Activated naive CD8-positive, alpha-beta T cell treated with anti-CD3 and anti-CD28 coated beads, Interleukin-2, amount 50 U/mL, for 16 hours (primary cell): Measurements from ENCODE around the gene FAM236C.
"Not testable (repeated sequence)": the region's sequence is repeated elsewhere in the genome, so short reads cannot be mapped to it uniquely, and the experiment has no call there.

Experiments
- DNase-seq: peaks from one replicate; pipeline ENCODE4 v3.0.0-alpha.2; 2020; ENCODE audit warnings: low read depth, low spot score

The FAM236C gene

GRCh38 chrX:72912315-72912714 lies at the start of gene FAM236C:
Gene FAM236C, plus strand, starts transcription at chrX:72912615. Its CDS starts 100 bp downstream, at chrX:72912715.
- DNase-seq: not testable (repeated sequence)

GRCh38 chrX:72882898-72883297 lies 29.5 kb upstream of the FAM236C start:
- not testable (repeated sequence) for DNase-seq

DNA sequence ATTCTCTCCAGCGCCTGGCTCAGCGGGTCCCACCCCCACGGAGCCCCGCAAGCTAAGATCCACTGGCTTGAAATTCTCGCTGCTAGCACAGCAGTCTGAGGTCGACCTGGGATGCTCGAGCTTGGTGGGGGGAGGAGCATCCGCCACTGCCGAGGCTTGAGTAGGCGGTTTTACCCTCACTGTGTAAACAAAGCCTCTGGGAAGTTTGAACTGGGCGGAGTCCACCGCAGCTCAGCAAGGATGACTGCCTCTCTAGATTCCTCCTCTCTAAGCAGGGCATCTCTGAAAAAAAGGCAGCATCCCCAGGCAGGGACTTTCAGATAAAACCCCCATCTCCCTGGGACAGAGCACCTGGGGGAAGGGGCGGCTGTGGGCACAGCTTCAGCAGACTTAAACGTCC lies 22.7 kb upstream of the FAM236C start:
- not testable (repeated sequence) for DNase-seq

GRCh38 chrX:72916096-72916495 lies 3.7 kb downstream of the FAM236C start:
- DNase-seq: not testable (repeated sequence)

GRCh38 chrX:72932283-72932682 lies 19.9 kb downstream of the FAM236C start:
- not testable (repeated sequence) for DNase-seq

GRCh38 chrX:72936455-72936854 lies 24.0 kb downstream of the FAM236C start:
- not testable (repeated sequence) for DNase-seq

DNA sequence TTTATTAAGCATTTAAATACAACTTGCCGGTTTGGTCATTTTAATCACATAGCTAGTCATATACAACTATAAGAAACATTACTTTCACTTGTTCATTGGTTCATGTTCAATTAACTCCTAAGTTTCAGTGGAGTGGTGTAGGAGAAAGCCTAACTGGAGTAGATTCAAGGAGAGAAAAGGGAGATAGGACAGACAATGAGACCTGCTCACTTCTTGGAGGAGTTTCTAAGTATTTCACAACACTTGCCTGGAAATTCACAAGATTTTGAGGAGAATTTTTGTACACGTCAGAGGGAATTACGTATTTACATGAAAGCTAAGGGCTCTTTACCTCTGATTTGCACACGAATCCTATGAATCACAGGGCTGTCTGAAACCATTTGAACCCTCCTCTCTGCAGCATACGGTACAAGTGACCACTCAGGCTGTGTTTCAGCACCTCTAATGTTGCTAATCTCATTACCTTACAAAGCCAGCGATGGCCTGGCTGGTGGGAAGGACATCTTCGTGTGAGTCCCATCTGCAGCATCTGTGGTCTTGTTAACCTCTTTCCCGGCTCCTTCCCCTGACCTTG lies 24.6 kb downstream of the FAM236C start:
- not testable (repeated sequence) for DNase-seq

GRCh38 chrX:72937906-72938305 lies 25.5 kb downstream of the FAM236C start, which contains the start of gene FAM236A:
Gene FAM236A, plus strand, starts transcription at chrX:72938206. Its CDS starts 57 bp downstream, at chrX:72938263.
- DNase-seq: not testable (repeated sequence)

DNA sequence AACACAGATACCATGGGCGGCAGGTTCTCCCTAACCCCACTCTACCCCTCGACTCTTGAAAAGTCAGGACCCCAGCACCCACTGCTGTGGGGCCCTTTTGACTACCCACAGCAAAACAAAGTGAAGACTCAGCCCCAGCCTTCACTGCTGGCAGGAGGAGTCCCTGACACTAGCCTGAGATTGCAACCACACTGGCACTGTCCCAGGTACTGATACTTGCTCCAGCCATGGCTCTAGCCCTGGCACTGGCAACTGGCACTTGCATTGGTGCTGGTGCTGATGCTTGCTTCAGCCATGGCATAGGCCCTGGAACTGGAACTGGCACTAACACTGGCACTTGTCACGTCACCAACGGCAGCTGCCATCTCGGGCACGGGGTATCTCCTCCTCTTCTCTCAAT lies 29.9 kb downstream of the FAM236C start:
- not testable (repeated sequence) for DNase-seq

DNA sequence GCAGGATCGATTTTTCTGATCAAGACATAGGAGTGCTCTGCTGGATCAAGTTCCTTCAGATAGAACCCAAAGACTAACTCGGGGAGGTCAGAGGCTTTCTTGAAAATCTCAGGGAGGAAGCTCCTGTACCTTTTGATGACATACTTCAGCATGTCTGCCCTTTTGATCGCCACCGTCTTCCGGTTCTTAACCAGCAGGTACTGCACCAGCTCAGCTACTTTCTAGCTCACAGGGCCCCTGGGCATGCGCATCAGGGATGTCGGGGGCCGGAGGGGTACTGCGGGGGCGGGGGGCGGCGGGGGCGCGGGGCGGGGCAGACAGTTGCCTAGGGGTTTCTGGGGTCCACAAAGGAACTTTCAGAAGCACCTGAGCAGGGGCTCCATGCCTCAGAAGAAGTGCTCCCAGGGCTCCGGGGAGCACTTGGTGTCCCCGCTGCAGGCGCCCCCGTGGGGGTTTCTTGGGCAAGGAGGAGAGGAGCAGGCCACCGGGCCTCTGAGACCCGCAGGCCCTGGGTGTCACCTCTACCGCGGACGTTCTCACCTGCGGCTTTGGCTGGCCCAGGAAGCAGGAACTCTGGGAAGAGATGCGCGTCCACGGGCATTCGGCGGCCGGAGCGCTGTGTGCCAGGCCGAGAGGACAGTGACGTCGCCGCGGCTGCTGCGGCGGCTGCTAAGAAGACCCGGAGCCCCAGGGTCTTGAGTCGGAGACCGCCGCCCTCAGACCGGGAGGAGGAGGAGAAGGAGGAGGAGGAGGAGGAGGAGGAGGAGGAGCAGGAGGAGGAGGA lies 30.8 kb downstream of the FAM236C start:
- not testable (repeated sequence) for DNase-seq

DNA sequence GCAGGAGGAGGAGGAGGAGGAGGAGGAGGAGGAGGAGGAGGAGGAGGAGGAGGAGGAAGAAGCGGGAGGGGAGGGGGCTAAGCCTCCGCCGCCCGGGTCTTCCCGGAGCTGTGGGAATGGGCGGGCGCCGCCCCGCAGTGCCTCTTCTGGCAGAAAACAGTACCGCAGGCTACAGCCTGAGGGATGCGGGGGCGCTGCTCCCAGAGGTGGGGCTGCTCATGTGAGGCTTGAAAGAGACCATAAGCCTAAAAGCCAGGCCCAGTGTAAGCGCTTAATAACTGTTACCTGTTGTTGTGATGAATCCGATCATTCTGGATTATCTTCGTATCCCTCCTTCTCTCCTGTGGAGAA lies 31.4 kb downstream of the FAM236C start, which contains the start of gene DMRTC1:
DMRTC1 (minus strand) TSS at position 19 of the 351 bp plus-strand sequence. CDS start 68,143 bp downstream, outside the sequence.
- not testable (repeated sequence) for DNase-seq

DNA sequence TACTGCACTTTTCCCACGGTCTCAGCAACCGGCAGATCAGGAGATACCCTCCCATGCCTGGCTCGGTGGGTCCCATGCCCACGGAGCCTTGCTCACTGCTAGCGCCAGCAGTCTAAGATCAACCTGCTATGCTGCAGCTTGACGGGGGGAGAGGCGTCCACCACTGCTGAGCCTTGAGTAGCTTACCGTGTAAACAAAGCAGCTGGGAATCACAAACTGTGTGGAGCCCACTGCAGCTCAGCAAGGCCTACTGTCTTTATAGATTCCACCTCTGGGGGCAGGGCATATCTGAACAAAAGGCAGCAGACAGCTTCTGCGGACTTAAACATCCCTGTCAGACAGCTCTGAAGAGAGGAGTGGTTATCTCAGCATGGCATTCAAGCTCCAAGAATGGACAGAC lies 47.6 kb downstream of the FAM236C start:
- not testable (repeated sequence) for DNase-seq
